HepG2 (cell line): ENCODE data around the gene SRCIN1. TPM values are rescaled to one million over a fixed set of nuclear protein-coding genes. Genes with fewer than 3 reads are reported as not detected.

Experiments
- NKX3-1 ChIP-seq: sonication (generic); formaldehyde crosslinking; IDR thresholded peaks from 2 replicates; pipeline ENCODE4 v1.5.0; 2020; ENCODE audit warnings: missing genetic modification reagents
- RARG ChIP-seq: sonication (generic); formaldehyde crosslinking; IDR thresholded peaks from 2 replicates; pipeline ENCODE4 v1.4.0; 2020; ENCODE audit warnings: low read depth, mild to moderate bottlenecking, missing genetic modification reagents
- REL ChIP-seq: sonication (generic); formaldehyde crosslinking; conservative IDR thresholded peaks from 2 replicates; pipeline ENCODE4 v1.8.0; 2022; ENCODE audit warnings: mild to moderate bottlenecking, missing genetic modification reagents, moderate library complexity
- SIN3B ChIP-seq: fragments of 150-350 bp; IDR thresholded peaks from 2 replicates; pipeline ENCODE4 v1.6.1; 2014; ENCODE audit warnings: low read length
- SMARCE1 ChIP-seq: fragments of 450-650 bp; IDR thresholded peaks from 2 replicates; pipeline ENCODE4 v1.6.1; 2017; ENCODE audit warnings: borderline replicate concordance
- SP5 ChIP-seq: IDR thresholded peaks from 2 replicates; pipeline ENCODE4 v1.6.1; 2016; ENCODE audit warnings: low read depth, borderline replicate concordance
- TCF7 ChIP-seq: sonication (generic); IDR thresholded peaks from 2 replicates; pipeline ENCODE4 v1.6.1; 2016; ENCODE audit warnings: antibody characterized with exemption, low read depth
- ZFP62 ChIP-seq: sonication (generic); formaldehyde crosslinking; IDR thresholded peaks from 2 replicates; pipeline ENCODE4 v1.4.0; 2020; ENCODE audit warnings: missing genetic modification reagents
- ZMAT3 ChIP-seq: sonication (generic); formaldehyde crosslinking; conservative IDR thresholded peaks from 2 replicates; pipeline ENCODE4 v1.7.0; 2021; ENCODE audit warnings: missing genetic modification reagents
- ZNF234 ChIP-seq: sonication (generic); formaldehyde crosslinking; conservative IDR thresholded peaks from 2 replicates; pipeline ENCODE4 v1.5.1; 2020; ENCODE audit warnings: mild to moderate bottlenecking, missing genetic modification reagents
- ZNF343 ChIP-seq: sonication (generic); formaldehyde crosslinking; IDR thresholded peaks from 2 replicates; pipeline ENCODE4 v1.4.0; 2020; ENCODE audit warnings: mild to moderate bottlenecking, missing genetic modification reagents
- ZNF598 ChIP-seq: sonication (generic); formaldehyde crosslinking; IDR thresholded peaks from 2 replicates; pipeline ENCODE4 v1.5.1; 2020; ENCODE audit warnings: mild to moderate bottlenecking, missing genetic modification reagents, borderline replicate concordance
- ZNF670 ChIP-seq: sonication (generic); formaldehyde crosslinking; IDR thresholded peaks from 2 replicates; pipeline ENCODE4 v1.8.0; 2022; ENCODE audit warnings: mild to moderate bottlenecking, missing genetic modification reagents, borderline replicate concordance
- ZNF674 ChIP-seq: sonication (generic); formaldehyde crosslinking; IDR thresholded peaks from 2 replicates; pipeline ENCODE4 v1.5.0; 2020; ENCODE audit warnings: low read depth, mild to moderate bottlenecking, missing genetic modification reagents
- polyA plus RNA-seq, 8 experiments: library from polyadenylated mRNA; depleted of rRNA in 3 of 8; stranded (reverse) in 7 of 8; unstranded in 1 of 8; fragments of >200 nt; fragmentation: Illumina TruSeq in 4 of 8; extraction: Trizol in 4 of 8; gene quantifications; 2 replicates each; pipeline versions ENCODE4 v1.2.1 to v1.2.3, GENCODE V29; 2011 to 2016; ENCODE audit warnings: low read depth in 4 of 8, missing spikeins in 1 of 8, mixed read lengths in 1 of 8; ENCODE audit not compliant: insufficient read depth in 1 of 8
- total RNA-seq, 5 experiments: library from RNA; depleted of rRNA; stranded (reverse); fragments of >200 nt; fragmentation: Illumina TruSeq; extraction: Trizol; gene quantifications; 2 replicates each; pipeline ENCODE4 v1.2.3, GENCODE V29; 2016; ENCODE audit warnings: low read depth in 1 of 5
- TF ChIP-seq, protein P1 (sequence below): sonication (generic); formaldehyde crosslinking; IDR thresholded peaks from 2 replicates; pipeline ENCODE4 v1.5.0; 2020; ENCODE audit warnings: missing genetic modification reagents
- TF ChIP-seq, protein P2 (sequence below): sonication (generic); formaldehyde crosslinking; IDR thresholded peaks from 2 replicates; pipeline ENCODE4 v1.8.0; 2022; ENCODE audit warnings: mild to moderate bottlenecking, missing genetic modification reagents; ENCODE audit not compliant: insufficient replicate concordance
- TF ChIP-seq, protein P3 (sequence below): IDR thresholded peaks from 2 replicates; pipeline ENCODE4 v1.6.1; 2016; ENCODE audit warnings: control low read depth
- TF ChIP-seq, protein P4 (sequence below), 2 experiments: sonication (generic) in 1 of 2; formaldehyde crosslinking in 1 of 2; IDR thresholded peaks; 2 replicates each; pipeline versions ENCODE4 v1.4.0 to v1.6.1; 2016 to 2020; ENCODE audit warnings: borderline replicate concordance in 1 of 2, low read depth in 1 of 2, mild to moderate bottlenecking in 1 of 2, missing genetic modification reagents in 1 of 2
- TF ChIP-seq, protein P5 (sequence below): sonication (generic); formaldehyde crosslinking; IDR thresholded peaks from 2 replicates; pipeline ENCODE4 v1.4.0; 2020; ENCODE audit warnings: missing genetic modification reagents, borderline replicate concordance

Gene SRCIN1
- total and polyA plus RNA-seq, 2 of the 13 experiments (the other 11 are each of a cell fraction or from before 2014, with no cell fraction given): 1.2 to 9.6 TPM

DNA sequence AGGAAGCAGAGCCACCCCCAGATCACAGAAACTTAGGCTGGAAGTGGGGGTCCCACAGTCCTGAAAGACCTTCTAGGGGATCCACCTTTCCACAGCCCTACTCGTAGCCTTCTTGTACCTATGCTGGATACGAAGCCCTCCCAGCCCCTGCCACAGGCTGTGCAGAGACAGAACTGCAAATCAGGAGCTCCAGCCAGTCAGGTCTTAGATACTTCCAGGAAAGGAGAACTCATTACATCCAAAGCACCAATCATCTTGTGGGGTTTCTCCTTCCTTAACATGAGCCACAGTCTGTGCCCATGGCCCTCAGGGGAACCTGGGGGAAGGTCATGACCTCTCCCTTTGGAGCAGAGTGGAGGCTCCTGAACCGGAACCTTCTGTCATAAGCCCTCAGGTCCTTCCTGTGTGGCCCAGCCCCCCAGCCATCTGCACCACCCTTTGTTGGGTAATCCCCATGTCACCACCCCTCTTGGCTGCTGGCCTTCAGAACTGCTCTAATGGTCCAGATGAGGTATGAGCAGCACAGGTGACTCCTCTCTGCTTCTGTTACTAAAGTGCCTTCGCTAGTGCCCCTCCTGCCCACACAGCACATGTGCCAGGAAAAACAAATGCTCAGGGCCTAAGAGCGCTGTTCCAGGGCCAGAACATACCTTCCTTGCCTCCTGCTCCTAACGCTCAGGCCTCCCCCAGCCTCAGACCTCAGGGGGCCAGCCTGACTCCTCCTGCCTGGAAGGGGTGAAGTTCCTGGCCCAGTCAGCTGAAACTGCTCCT is 14.6 kb downstream of the SRCIN1 start (continued):
- TF ChIP-seq NKX3-1 (CRISPR knock-in tag): no peak
- no peak for TF ChIP-seq SMARCE1
- TF ChIP-seq SP5: peak; percentile 83; the same call in 1 of the 2 replicates
- TF ChIP-seq RARG (CRISPR knock-in tag): no peak
- TF ChIP-seq SIN3B: no peak
- no peak for TF ChIP-seq REL
- TF ChIP-seq ZNF674 (CRISPR knock-in tag): no peak
- TF ChIP-seq ZFP62 (CRISPR knock-in tag): no peak
- TF ChIP-seq, protein P1, sequence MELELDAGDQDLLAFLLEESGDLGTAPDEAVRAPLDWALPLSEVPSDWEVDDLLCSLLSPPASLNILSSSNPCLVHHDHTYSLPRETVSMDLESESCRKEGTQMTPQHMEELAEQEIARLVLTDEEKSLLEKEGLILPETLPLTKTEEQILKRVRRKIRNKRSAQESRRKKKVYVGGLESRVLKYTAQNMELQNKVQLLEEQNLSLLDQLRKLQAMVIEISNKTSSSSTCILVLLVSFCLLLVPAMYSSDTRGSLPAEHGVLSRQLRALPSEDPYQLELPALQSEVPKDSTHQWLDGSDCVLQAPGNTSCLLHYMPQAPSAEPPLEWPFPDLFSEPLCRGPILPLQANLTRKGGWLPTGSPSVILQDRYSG (CRISPR knock-in tag): no peak
- TF ChIP-seq, protein P2, sequence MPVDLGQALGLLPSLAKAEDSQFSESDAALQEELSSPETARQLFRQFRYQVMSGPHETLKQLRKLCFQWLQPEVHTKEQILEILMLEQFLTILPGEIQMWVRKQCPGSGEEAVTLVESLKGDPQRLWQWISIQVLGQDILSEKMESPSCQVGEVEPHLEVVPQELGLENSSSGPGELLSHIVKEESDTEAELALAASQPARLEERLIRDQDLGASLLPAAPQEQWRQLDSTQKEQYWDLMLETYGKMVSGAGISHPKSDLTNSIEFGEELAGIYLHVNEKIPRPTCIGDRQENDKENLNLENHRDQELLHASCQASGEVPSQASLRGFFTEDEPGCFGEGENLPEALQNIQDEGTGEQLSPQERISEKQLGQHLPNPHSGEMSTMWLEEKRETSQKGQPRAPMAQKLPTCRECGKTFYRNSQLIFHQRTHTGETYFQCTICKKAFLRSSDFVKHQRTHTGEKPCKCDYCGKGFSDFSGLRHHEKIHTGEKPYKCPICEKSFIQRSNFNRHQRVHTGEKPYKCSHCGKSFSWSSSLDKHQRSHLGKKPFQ (CRISPR knock-in tag): no peak
- TF ChIP-seq ZNF343 (CRISPR knock-in tag): no peak
- 0 out of 2 replicates have a peak, but pooled peaks have one; percentile 6 for TF ChIP-seq TCF7
- TF ChIP-seq ZNF598 (CRISPR knock-in tag): no peak
- TF ChIP-seq, protein P3, sequence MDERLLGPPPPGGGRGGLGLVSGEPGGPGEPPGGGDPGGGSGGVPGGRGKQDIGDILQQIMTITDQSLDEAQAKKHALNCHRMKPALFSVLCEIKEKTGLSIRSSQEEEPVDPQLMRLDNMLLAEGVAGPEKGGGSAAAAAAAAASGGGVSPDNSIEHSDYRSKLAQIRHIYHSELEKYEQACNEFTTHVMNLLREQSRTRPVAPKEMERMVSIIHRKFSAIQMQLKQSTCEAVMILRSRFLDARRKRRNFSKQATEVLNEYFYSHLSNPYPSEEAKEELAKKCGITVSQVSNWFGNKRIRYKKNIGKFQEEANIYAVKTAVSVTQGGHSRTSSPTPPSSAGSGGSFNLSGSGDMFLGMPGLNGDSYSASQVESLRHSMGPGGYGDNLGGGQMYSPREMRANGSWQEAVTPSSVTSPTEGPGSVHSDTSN (CRISPR knock-in tag): no peak
- no peak for TF ChIP-seq ZNF670 (CRISPR knock-in tag)
- TF ChIP-seq, protein P4, sequence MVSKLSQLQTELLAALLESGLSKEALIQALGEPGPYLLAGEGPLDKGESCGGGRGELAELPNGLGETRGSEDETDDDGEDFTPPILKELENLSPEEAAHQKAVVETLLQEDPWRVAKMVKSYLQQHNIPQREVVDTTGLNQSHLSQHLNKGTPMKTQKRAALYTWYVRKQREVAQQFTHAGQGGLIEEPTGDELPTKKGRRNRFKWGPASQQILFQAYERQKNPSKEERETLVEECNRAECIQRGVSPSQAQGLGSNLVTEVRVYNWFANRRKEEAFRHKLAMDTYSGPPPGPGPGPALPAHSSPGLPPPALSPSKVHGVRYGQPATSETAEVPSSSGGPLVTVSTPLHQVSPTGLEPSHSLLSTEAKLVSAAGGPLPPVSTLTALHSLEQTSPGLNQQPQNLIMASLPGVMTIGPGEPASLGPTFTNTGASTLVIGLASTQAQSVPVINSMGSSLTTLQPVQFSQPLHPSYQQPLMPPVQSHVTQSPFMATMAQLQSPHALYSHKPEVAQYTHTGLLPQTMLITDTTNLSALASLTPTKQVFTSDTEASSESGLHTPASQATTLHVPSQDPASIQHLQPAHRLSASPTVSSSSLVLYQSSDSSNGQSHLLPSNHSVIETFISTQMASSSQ (IDR thresholded peaks at IDR 0.05; ENCODE audit: low read depth): no peak
- TF ChIP-seq, protein P4 (CRISPR knock-in tag; IDR thresholded peaks at IDR 0.05; ENCODE audit: borderline replicate concordance): no peak
- TF ChIP-seq ZNF234: no peak
- no peak for TF ChIP-seq ZMAT3 (CRISPR knock-in tag)
- TF ChIP-seq, protein P5, sequence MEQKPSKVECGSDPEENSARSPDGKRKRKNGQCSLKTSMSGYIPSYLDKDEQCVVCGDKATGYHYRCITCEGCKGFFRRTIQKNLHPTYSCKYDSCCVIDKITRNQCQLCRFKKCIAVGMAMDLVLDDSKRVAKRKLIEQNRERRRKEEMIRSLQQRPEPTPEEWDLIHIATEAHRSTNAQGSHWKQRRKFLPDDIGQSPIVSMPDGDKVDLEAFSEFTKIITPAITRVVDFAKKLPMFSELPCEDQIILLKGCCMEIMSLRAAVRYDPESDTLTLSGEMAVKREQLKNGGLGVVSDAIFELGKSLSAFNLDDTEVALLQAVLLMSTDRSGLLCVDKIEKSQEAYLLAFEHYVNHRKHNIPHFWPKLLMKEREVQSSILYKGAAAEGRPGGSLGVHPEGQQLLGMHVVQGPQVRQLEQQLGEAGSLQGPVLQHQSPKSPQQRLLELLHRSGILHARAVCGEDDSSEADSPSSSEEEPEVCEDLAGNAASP (CRISPR knock-in tag): peak; percentile 40; the same call in 1 of the 2 replicates
